H9 (cell line): Measurements from ENCODE around the gene PRADC1. TPM values are rescaled to one million over a fixed set of nuclear protein-coding genes. Genes with fewer than 3 reads are reported as not detected.

Experiments
- DNase-seq: peaks from one replicate; pipeline ENCODE4 v3.0.0-alpha.2; 2017
- H2AFZ ChIP-seq: one replicate; pipeline ENCODE4 v1.6.1; 2013; ENCODE audit warnings: mild to moderate bottlenecking, low read length, control low read depth, moderate library complexity
- H2AK5ac ChIP-seq: 2 replicates; pipeline ENCODE4 v1.6.1; 2013; ENCODE audit warnings: low read length, control low read depth, mixed read lengths; ENCODE audit not compliant: insufficient read length
- H2BK120ac ChIP-seq: one replicate; pipeline ENCODE4 v1.6.1; 2013; ENCODE audit warnings: low read depth, mild to moderate bottlenecking, low read length, control low read depth, inconsistent platforms; ENCODE audit not compliant: poor library complexity, severe bottlenecking
- H2BK12ac ChIP-seq: 2 replicates; pipeline ENCODE4 v1.6.1; 2013; ENCODE audit warnings: low read length, control low read depth, mixed read lengths, low read depth; ENCODE audit not compliant: insufficient read length
- H2BK15ac ChIP-seq: 2 replicates; pipeline ENCODE4 v1.6.1; 2013; ENCODE audit warnings: low read depth, low read length, control low read depth
- H2BK20ac ChIP-seq: one replicate; pipeline ENCODE4 v1.6.1; 2013; ENCODE audit warnings: low read depth, mild to moderate bottlenecking, low read length, control low read depth, inconsistent platforms; ENCODE audit not compliant: poor library complexity, severe bottlenecking
- H2BK5ac ChIP-seq: 2 replicates; pipeline ENCODE4 v1.6.1; 2013; ENCODE audit warnings: low read length, control low read depth, mixed read lengths; ENCODE audit not compliant: insufficient read length
- H3K14ac ChIP-seq: 2 replicates; pipeline ENCODE4 v1.6.1; 2013; ENCODE audit warnings: low read length, control low read depth; ENCODE audit not compliant: insufficient read depth
- H3K18ac ChIP-seq: 2 replicates; pipeline ENCODE4 v1.6.1; 2013; ENCODE audit warnings: low read depth, mild to moderate bottlenecking, mixed read lengths, low read length, control low read depth; ENCODE audit not compliant: insufficient read length
- H3K23ac ChIP-seq: 2 replicates; pipeline ENCODE4 v1.6.1; 2013; ENCODE audit warnings: low read length, control low read depth, mixed read lengths, low read depth; ENCODE audit not compliant: insufficient read length
- H3K23me2 ChIP-seq: 2 replicates; pipeline ENCODE4 v1.6.1; 2013; ENCODE audit warnings: low read depth, mild to moderate bottlenecking, mixed read lengths, low read length, control low read depth; ENCODE audit not compliant: insufficient read length, poor library complexity, severe bottlenecking
- H3K27ac ChIP-seq: 2 replicates; pipeline ENCODE4 v1.5.1; 2013; ENCODE audit warnings: low read length, control low read depth, mixed read lengths, low read depth; ENCODE audit not compliant: insufficient read length
- H3K27me3 ChIP-seq: 2 replicates; pipeline ENCODE4 v1.6.1; 2013; ENCODE audit warnings: low read length, control low read depth, inconsistent platforms; ENCODE audit not compliant: insufficient read depth
- H3K4ac ChIP-seq: 2 replicates; pipeline ENCODE4 v1.6.1; 2013; ENCODE audit warnings: low read depth, mild to moderate bottlenecking, control low read depth, inconsistent platforms, low read length, moderate library complexity
- H3K4me1 ChIP-seq: 2 replicates; pipeline ENCODE4 v1.6.1; 2013; ENCODE audit warnings: low read length, control low read depth, inconsistent platforms; ENCODE audit not compliant: insufficient read depth
- H3K4me2 ChIP-seq: 2 replicates; pipeline ENCODE4 v1.6.1; 2013; ENCODE audit warnings: low read length, control low read depth, mixed read lengths; ENCODE audit not compliant: insufficient read length, insufficient read depth
- H3K56ac ChIP-seq: 2 replicates; pipeline ENCODE4 v1.6.1; 2013; ENCODE audit warnings: low read depth, mild to moderate bottlenecking, mixed read lengths, low read length, control low read depth; ENCODE audit not compliant: insufficient read length
- H3K79me1 ChIP-seq: 2 replicates; pipeline ENCODE4 v1.6.1; 2013; ENCODE audit warnings: low read depth, mild to moderate bottlenecking, moderate library complexity, low read length, control low read depth, inconsistent platforms; ENCODE audit not compliant: insufficient read depth, poor library complexity, severe bottlenecking
- H3K79me2 ChIP-seq: 2 replicates; pipeline ENCODE4 v1.6.1; 2013; ENCODE audit warnings: low read length, control low read depth, inconsistent platforms; ENCODE audit not compliant: insufficient read depth
- H3K9ac ChIP-seq: 2 replicates; pipeline ENCODE4 v1.6.1; 2013; ENCODE audit warnings: low read length, control low read depth, mixed read lengths; ENCODE audit not compliant: insufficient read length; ENCODE audit errors: extremely low read depth
- H3K9me3 ChIP-seq: one replicate; pipeline ENCODE4 v1.6.1; 2013; ENCODE audit warnings: low read depth, low read length, inconsistent platforms; ENCODE audit not compliant: control insufficient read depth
- H3T11ph ChIP-seq: one replicate; pipeline ENCODE4 v1.6.1; 2013; ENCODE audit warnings: mild to moderate bottlenecking, low read length, control low read depth, inconsistent platforms
- H4K20me1 ChIP-seq: one replicate; pipeline ENCODE4 v1.6.1; 2013; ENCODE audit not compliant: control insufficient read depth, insufficient read length, insufficient read depth
- H4K5ac ChIP-seq: 2 replicates; pipeline ENCODE4 v1.6.1; 2013; ENCODE audit warnings: low read depth, mild to moderate bottlenecking, mixed read lengths, low read length, control low read depth; ENCODE audit not compliant: insufficient read length
- H4K8ac ChIP-seq: replicated peaks from 2 replicates; pipeline ENCODE4 v1.6.1; 2013; ENCODE audit warnings: low read length, control low read depth, mixed read lengths, low read depth; ENCODE audit not compliant: insufficient read length
- H4K91ac ChIP-seq: 2 replicates; pipeline ENCODE4 v1.6.1; 2013; ENCODE audit warnings: low read depth, mild to moderate bottlenecking, moderate library complexity, mixed read lengths, low read length, control low read depth; ENCODE audit not compliant: insufficient read length
- H3K27ac Mint-ChIP-seq, 3 experiments: 2 replicates in 2 of 3; 3 replicates in 1 of 3; pipeline ENCODE4 v1.8.0; 2020 to 2021; ENCODE audit warnings: mixed read lengths in 3 of 3, mild to moderate bottlenecking in 1 of 3, moderate library complexity in 1 of 3
- H3K27me3 Mint-ChIP-seq: 2 replicates; pipeline ENCODE4 v1.8.0; 2021; ENCODE audit warnings: low read depth, mild to moderate bottlenecking, moderate library complexity, mixed read lengths
- H3K36me3 Mint-ChIP-seq, 3 experiments: 2 replicates in 2 of 3; 3 replicates in 1 of 3; pipeline ENCODE4 v1.8.0; 2020 to 2021; ENCODE audit warnings: low read depth in 3 of 3, mixed read lengths in 3 of 3; ENCODE audit not compliant: insufficient read depth in 1 of 3
- H3K4me1 Mint-ChIP-seq, 2 experiments: 2 replicates each; pipeline ENCODE4 v1.8.0; 2020; ENCODE audit warnings: mixed read lengths in 2 of 2
- H3K4me3 Mint-ChIP-seq, 2 experiments: 2 replicates in 1 of 2; 3 replicates in 1 of 2; pipeline ENCODE4 v1.8.0; 2020 to 2021; ENCODE audit warnings: mild to moderate bottlenecking in 2 of 2, mixed read lengths in 2 of 2, moderate library complexity in 1 of 2
- H3K9me3 Mint-ChIP-seq, 2 experiments: 2 replicates in 1 of 2; 3 replicates in 1 of 2; pipeline ENCODE4 v1.8.0; 2020; ENCODE audit warnings: mild to moderate bottlenecking in 2 of 2, mixed read lengths in 2 of 2, moderate library complexity in 1 of 2
- WGBS: extraction: QIAGEN DNeasy Blood & Tissue Kit; methylation state at CpG from one replicate; pipeline ENCODE4 v1.1.7; 2013; ENCODE audit warnings: missing lambda C conversion rate, low lambda C conversion rate, mixed read lengths; ENCODE audit not compliant: insufficient read length; ENCODE audit errors: extremely low coverage; 5-methylcytosine and 5-hydroxymethylcytosine counted together
- total RNA-seq: library from RNA; stranded (reverse); gene quantifications from 2 replicates; pipeline ENCODE4 v1.2.1, GENCODE V29; 2021
- TF ChIP-seq, protein P1 (sequence below): fragments of 200-600 bp; sonication (generic); conservative IDR thresholded peaks from 3 replicates; pipeline ENCODE4 v1.8.0; 2021; ENCODE audit warnings: antibody characterized with exemption, mild to moderate bottlenecking

PRADC1 gene
- total RNA-seq, 1 experiment from 2014 or later, result 9.6 TPM

DNA sequence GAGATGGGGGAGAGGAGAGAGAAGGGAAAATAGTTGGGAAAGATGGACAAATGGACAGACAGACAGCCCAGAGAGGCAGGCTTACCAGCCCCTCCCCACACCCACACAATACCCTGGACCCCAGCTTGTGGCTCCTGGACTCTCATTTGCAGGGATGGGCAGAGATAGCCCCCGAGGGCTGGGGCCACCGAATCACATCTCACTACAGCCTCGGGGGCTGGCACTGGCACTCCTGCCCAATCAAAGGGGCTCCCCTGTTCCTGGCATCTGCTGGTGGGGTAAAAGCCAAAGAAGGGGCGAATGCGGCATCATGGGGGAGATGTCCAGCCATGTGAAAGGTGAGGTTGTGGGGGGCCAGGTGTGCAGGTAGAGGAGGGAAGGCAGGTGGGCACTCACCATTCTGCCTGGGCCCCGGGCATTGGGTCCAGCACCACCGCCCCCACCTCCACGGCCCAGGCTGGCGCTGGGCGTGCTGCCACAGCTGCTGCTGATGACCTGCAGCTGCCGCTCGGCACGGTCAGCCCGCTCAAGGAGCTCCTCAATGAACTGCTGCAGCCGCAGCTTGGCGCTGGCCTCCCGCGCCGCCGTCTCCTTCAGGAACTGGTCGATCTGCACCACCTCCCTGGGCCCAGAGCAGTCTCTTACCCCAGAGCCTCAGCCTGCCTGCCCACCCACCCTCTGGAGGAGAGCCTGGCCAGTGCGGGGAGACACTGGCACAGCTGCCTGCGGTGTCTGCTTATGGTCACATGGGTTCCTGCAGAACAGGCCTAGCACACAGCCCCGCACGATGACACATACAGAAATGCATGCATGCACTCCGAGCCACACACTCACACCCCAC, 33.2 kb upstream of the PRADC1 start:
- TF ChIP-seq, protein P1, sequence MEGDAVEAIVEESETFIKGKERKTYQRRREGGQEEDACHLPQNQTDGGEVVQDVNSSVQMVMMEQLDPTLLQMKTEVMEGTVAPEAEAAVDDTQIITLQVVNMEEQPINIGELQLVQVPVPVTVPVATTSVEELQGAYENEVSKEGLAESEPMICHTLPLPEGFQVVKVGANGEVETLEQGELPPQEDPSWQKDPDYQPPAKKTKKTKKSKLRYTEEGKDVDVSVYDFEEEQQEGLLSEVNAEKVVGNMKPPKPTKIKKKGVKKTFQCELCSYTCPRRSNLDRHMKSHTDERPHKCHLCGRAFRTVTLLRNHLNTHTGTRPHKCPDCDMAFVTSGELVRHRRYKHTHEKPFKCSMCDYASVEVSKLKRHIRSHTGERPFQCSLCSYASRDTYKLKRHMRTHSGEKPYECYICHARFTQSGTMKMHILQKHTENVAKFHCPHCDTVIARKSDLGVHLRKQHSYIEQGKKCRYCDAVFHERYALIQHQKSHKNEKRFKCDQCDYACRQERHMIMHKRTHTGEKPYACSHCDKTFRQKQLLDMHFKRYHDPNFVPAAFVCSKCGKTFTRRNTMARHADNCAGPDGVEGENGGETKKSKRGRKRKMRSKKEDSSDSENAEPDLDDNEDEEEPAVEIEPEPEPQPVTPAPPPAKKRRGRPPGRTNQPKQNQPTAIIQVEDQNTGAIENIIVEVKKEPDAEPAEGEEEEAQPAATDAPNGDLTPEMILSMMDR, result no peak
- H3K79me1 ChIP-seq, result no peaks in the 10 kb centered on the region
- no peaks in the 10 kb centered on the region for H3K79me2 ChIP-seq

More for the DNA sequence above, 33.2 kb upstream of the PRADC1 start:
- Histone ChIP-seq H2BK12ac (no peak overlapping the region), H2BK120ac (no peak overlapping the region), H4K5ac (no peak overlapping the region), H4K8ac (no peak overlapping the region), H3K23ac (no peak overlapping the region), H3K9me3 (no peaks in the 10 kb centered on the region), H3K14ac (no peak overlapping the region), H3T11ph (no peak overlapping the region), H2AFZ (no peak overlapping the region), H3K27ac (no peak overlapping the region), H2BK20ac (no peak overlapping the region), H2BK5ac (no peak overlapping the region), H3K4ac (no peak overlapping the region), H3K23me2 (peaks cover 9% of the 10 kb centered on the region), H3K4me1 (peaks cover 2% of the 10 kb centered on the region; the same call in 1 of the 2 replicates), H3K9ac (no peak overlapping the region), H3K4me2 (no peak overlapping the region), H2AK5ac (no peak overlapping the region), H4K91ac (no peak overlapping the region), H4K20me1 (no peaks in the 10 kb centered on the region), H3K56ac (no peak overlapping the region), H3K18ac (no peak overlapping the region), H3K27me3 (no peaks in the 10 kb centered on the region; the same call in 1 of the 2 replicates), H2BK15ac (no peak overlapping the region)
- H3K27ac Mint-ChIP-seq, result no peak overlapping the region
- no peaks in the 10 kb centered on the region for H3K9me3 Mint-ChIP-seq
- H3K27me3 Mint-ChIP-seq, result peaks cover 37% of the 10 kb centered on the region
- H3K4me3 Mint-ChIP-seq, result no peak overlapping the region; a peak in 1 of 5 replicates
- no CpG with 5 or more reads among the region's 26 CpGs for WGBS
- H3K36me3 Mint-ChIP-seq, result peaks cover 4 to 25% (median 14%) of the 10 kb centered on the region in 3 experiments; a peak in 6 of 7 replicates
- DNase-seq, result no peak
- H3K4me1 Mint-ChIP-seq, result peaks cover 9 to 14% of the 10 kb centered on the region in 2 experiments
